Epithelial cell of proximal tubule (primary cell): Measurements from ENCODE around the gene RPIA. TPM values are rescaled to one million over a fixed set of nuclear protein-coding genes. Genes with fewer than 3 reads are reported as not detected.

Experiments used
- DNase-seq: peaks from one replicate; pipeline ENCODE4 v3.0.0-alpha.2; 2011; ENCODE audit warnings: low read depth
- H3K4me3 ChIP-seq: 2 replicates; pipeline ENCODE4 v1.5.1; 2011; ENCODE audit warnings: low read depth, mild to moderate bottlenecking, low read length
- total RNA-seq: library from RNA; depleted of rRNA; stranded (reverse); fragments of >200 nt; gene quantifications from 2 replicates; pipeline ENCODE4 v1.2.3, GENCODE V29; 2015
- TF ChIP-seq, protein P1 (sequence below): conservative IDR thresholded peaks from 2 replicates; pipeline ENCODE4 v1.5.1; 2012; ENCODE audit warnings: low read depth, mild to moderate bottlenecking, low read length

Gene RPIA
- total RNA-seq, 1 donor from 2014 or later, result 8.0 TPM

DNA sequence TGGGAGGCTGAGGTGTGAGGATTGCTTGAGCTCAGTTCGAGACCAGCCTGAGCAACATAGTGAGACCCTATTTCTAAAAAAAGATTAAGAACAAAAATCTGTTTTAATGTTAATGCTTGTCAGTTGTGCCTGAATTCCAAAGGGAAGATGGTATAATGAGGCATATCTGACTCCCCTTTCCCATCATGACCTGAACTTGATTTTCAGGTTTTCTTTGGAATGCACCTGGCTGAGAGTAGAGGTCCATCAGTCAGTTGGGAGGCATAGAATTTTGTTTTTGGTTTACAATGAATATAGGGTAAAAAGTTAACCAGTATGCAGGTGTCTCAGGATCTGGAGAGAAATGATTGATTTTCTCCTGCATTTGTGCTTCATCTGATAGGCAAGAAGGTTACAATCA is 20.4 kb downstream of the RPIA start:
- DNase-seq, result no peak
- H3K4me3 ChIP-seq, result no peak overlapping the region
- TF ChIP-seq, protein P1, sequence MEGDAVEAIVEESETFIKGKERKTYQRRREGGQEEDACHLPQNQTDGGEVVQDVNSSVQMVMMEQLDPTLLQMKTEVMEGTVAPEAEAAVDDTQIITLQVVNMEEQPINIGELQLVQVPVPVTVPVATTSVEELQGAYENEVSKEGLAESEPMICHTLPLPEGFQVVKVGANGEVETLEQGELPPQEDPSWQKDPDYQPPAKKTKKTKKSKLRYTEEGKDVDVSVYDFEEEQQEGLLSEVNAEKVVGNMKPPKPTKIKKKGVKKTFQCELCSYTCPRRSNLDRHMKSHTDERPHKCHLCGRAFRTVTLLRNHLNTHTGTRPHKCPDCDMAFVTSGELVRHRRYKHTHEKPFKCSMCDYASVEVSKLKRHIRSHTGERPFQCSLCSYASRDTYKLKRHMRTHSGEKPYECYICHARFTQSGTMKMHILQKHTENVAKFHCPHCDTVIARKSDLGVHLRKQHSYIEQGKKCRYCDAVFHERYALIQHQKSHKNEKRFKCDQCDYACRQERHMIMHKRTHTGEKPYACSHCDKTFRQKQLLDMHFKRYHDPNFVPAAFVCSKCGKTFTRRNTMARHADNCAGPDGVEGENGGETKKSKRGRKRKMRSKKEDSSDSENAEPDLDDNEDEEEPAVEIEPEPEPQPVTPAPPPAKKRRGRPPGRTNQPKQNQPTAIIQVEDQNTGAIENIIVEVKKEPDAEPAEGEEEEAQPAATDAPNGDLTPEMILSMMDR, result no peak

DNA sequence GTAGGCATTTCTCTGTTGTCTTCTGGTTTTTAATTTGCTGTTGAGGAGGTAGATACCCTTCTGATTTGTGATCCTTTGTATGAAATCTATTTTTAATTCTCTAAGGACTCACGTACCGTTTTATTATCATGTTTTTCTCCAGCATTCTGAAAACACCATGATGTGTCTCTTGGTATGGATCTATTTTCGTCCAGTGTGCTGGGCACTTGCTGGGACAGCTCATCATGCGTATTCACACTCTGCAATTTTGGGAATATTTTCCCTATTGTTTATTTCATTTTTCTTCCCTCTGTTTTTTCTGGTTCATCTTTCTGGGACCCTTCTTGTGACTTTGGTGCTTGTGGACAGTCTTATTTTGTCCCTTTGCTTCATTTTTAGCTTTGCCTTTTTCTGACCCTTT is 21.9 kb downstream of the RPIA start:
- TF ChIP-seq, protein P1, result no peak
- no peak overlapping the region for H3K4me3 ChIP-seq
- no peak for DNase-seq

DNA sequence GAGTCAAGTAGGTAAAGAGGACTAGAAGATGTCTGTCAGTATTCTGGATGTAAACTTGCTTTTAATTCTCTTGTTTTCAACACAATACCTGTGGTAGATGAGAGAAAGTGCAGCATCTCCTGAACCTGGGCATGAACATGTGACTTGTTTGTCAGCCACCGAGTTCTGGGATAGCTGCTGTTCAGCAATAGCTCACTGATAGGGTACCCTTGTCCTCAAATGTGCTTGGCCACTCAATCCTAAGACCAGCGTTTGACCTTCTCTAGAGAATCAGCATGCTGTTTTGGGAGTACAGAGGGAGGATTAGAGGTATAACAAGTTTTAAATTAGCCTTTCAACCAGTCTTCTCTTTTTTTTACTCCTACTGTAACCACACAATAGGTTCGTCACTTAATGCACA is 23.2 kb downstream of the RPIA start:
- TF ChIP-seq, protein P1, result no peak
- no peak overlapping the region for H3K4me3 ChIP-seq
- DNase-seq, result no peak

DNA sequence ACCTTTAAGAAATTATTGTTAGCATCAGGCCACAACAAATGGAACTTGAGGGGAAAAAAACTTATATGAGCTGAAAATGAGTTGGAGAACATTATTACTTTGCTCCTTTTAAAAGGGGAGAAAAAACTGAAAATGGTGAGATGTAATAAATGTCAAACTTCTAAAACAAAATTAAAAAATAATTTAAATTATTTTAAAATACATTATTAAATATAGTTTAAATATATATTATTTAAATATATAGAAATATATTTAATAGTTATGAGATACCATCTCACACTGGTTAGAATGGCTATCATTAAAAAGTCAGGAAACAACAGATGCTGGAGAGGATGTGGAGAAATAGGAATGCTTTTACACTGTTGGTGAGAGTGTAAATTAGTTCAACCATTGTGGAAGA is 28.9 kb downstream of the RPIA start:
- H3K4me3 ChIP-seq, result no peak overlapping the region
- DNase-seq, result no peak
- TF ChIP-seq, protein P1, result no peak

DNA sequence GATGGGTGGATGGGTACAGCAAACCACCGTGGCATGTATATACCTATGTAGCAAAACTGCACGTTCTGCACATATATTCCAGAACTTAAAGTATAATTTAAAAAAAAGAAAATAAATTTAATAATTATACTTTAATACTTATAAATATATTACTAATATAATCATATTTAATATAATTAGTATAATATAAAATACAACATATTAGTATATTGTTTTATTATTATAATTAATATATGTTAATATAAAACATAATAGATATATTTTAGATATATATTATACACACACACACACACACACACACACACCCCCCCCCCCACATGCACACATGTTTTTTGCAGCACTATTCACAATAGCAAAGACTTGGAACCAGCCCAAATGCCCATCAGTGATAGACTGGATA is 29.8 kb downstream of the RPIA start:
- TF ChIP-seq, protein P1, result no peak
- no peak overlapping the region for H3K4me3 ChIP-seq
- DNase-seq, result no peak

DNA sequence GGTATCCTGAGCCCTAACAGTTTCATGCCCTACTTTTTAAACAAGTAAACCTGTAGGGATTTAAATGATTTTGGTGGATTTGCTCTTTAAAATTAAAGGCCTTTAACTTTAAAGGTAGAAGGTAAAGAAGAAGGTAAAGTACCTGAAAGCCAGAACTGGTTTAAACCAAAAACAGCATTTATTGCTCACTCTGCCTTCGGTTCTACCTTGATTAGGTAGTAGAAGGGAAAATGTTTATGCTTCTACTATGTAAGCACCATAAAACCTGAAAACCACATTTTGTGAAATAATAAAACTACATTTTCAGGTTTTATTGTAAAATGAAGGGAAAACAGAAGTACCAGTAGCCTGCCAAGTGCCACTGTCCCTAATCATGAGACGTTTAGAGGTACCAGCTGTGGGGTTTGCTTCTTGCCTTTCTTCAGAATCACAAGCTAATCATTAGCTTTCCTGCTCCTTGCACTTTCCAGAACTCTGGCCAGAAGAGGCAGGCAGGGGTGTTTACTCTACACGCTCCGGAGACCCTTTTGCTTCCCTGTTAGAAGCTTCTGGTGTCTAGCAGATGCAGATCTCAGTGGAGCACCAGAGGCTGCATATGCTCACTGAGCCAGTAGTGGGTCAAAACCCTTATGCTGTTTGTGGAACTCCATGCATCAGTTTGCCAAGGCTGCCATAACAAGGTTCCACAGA is 33.3 kb downstream of the RPIA start:
- no peak for DNase-seq
- H3K4me3 ChIP-seq, result no peak overlapping the region
- TF ChIP-seq, protein P1, result no peak

DNA sequence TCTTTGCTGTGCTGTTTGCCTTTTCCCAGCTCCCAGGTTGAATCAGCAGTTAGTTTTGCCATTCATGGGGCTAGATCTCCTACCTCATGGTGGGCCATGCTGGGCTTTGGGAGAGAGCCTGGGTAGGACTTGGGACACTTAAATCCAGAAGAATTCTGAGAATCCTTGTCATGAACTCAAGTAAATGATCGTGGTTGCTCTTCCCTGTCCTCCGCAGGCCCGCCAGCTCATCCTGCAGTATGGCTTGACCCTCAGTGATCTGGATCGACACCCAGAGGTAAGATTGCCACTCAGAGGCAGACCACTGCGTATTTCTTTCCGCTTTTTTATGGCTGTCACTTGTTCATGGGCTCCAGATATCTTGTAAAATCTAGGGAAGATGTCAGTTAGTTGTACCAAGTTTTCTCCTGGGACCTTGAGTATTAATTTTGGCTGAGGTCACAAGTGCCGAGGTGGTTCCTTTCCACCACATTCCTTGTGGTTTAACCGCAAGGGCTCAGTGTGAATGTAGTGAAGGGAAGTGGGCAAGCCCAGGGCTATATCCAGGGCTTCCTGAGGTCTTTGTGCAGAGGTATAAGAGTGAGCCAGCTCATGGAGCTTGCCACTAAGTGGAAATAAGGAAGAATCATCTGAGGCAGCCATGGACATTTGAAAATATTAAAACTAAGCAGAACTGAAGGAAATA is 37.7 kb downstream of the RPIA start:
- TF ChIP-seq, protein P1, result no peak
- H3K4me3 ChIP-seq, result no peak overlapping the region
- no peak for DNase-seq
